SIG-M5 (cell line): ENCODE data around the gene SLC44A5.
"Not testable (repeated sequence)": the region's sequence is repeated elsewhere in the genome, so short reads cannot be mapped to it uniquely, and the experiment has no call there.

Source experiments
- DNase-seq: peaks from one replicate; lab custom pipeline; 2025; lab: John Stamatoyannopoulos, UW

Gene SLC44A5

DNA sequence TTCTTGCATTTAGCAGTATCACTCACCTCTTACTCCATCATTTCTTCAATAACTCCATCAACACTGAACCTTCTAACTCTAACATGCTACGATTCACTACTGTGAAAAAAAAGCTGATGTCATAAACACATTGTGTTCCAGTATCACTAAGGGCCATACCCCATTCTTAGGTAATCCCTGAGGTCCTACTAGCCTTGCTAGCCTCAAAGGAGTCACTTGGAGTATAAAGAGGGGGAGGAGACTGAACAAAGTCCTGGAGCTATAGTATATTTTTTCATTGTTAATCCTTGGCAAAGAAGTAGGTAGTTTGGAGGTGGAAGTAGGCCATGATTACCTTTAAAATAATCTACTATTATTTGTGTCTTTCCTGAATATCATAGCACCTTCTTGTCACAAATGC lies at the start of gene SLC44A5:
TSS of gene SLC44A5 (minus strand) at position 101 of the 400 bp plus-strand sequence. CDS start 69,667 bp downstream, outside the sequence.
- no peak for DNase-seq

DNA sequence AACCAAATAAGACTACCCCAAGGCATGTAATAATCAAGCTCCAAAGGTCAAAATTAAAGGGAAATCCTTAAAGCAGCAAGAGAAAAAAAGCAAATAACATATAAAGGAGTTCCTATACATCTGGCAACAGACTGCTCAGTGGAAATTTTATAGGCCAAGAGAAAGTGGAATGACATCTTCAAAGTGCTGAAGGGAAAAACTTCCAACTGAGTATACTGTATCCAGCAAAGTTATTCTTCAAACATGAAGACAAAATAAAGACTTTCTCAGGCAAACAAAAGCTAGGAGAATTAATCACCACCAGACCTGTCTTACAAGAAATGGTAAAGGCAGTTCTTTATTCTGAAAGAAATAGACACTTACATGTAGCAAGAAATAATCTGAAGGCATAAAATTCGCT lies 45.0 kb upstream of the SLC44A5 start:
- DNase-seq, result no peak

DNA sequence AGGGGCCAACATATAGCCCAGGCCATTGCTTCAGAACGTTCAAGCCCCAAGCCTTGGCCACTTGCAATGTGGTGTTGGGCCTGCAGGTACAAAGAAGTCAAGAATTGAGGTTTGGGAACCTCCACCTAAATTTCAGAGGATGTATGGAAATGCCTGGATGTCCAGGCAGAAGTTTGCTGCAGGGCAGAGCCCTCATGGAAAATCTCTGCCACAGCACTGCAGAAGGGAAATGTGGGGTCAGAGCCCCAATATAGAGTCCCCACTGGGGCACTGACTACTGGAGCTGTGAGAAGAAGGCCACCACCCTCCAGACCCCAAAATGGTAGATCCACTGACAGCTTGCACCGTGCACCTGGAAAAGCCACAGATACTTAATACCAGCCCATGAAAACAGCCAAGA lies 36.3 kb upstream of the SLC44A5 start:
- DNase-seq, result not testable (repeated sequence)

DNA sequence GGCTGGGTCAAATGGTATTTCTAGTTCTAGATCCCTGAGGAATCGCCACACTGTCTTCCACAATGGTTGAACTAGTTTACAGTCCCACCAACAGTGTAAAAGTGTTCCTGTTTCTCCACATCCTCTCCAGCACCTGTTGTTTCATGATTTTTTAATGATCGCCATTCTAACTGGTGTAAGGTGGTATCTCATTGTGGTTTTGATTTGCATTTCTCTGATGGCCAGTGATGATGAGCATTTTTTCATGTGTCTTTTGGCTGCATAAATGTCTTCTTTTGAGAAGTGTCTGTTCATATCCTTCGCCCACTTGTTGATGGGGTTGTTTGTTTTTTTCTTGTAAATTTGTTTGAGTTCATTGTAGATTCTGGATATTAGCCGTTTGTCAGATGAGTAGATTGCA lies 34.2 kb upstream of the SLC44A5 start:
- DNase-seq, result not testable (repeated sequence)

DNA sequence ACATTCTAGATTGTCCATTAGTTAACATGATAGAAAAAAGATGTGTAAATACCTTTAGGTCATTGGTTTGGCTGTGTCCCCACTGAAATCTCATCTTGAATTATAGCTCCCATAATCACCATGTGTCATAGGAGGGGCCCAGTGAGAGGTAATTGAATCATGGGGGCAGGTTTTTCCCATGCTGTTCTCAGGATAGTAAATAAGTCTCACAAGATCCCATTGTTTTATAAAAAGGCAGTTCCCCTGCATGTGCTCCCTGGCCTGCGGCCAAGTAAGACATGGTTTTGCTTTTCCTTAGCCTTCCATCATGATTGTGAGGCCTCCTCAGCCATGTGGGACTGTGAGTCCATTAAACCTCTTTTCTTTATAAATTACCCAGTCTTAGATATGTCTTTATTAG lies 32.5 kb upstream of the SLC44A5 start:
- DNase-seq, result no peak

DNA sequence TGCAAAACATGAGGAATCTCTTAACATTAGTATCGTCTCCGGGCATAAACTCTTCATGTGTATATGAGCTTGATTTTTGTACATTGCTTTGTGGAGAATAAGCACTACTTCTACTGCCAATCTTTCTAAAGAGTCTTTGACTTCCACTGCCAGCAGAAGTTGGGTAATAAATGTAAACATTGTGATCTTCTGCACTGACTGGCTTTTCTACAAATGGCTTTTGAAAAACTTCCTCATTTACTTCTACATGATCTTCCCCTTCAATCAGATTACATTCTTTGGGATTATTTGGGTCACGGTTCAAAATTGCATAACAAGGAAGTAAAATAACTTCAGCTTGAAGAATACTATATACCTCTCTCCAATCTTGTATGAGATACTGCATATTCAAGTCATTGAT lies 30.4 kb upstream of the SLC44A5 start:
- no peak for DNase-seq

DNA sequence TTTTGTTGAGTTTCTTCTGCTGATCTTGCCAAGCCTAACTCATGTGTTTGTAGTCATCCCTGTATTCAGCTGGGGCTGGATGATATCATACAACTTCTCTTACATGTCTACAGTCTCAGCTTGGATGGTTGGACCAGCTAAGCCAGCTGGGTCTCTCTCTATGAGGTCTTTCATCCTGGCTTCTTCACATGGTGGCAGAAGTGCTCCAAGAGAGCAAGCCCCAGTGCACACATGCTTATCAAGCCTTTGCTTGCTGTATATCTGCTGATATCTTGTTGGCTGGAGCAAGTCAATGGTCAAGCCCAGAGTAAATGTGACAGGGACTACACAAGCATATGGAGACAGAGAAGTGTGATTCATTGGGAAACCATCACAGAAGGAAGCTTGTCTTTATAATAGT lies 29.2 kb upstream of the SLC44A5 start:
- DNase-seq, result no peak

DNA sequence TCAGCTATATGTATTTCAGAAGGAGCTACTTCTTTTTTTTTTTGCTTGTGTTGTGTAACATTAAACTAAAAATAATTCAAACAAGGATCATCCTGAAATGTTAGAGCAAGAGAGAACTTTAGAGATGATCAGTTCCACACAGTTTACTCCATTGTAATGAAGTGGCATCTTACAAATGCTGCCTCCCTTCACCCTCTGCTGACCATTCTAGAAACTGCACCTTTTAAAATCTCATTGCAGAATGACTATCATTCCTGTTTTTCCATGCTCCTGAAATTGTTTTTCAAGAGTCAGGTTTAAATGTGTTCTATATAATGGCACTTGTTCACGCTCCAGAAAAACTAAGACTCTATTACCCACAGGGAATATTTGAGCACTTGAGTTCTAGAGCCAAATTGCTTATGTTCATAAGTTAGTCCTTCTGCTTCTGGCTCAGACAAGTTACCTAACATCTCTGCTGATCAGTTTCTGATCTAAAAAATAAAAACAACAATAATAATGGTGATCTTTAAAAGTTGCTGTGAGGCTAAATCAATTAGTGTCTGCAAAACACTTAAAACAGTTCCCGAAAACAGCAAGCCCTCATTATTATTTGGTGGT lies 21.5 kb upstream of the SLC44A5 start:
- DNase-seq, result no peak

DNA sequence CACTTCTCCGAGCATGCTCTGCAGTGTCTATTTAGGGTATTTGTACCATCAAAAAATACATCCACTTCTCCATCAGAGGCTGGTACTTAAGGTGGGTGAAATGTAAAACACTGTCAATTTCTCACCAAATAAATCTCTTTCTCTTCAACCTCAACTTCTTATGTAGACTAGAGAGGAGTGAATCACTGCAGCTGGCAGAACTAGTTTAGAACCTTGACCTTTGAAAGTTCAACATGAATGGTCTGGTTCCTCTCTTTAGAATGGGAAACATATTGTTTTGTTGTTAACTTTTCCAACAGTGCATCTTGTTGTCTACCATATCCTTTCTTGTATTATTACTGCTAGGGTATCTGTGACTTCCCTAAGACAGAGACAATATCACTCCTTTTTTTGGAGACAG lies 20.1 kb upstream of the SLC44A5 start:
- no peak for DNase-seq

DNA sequence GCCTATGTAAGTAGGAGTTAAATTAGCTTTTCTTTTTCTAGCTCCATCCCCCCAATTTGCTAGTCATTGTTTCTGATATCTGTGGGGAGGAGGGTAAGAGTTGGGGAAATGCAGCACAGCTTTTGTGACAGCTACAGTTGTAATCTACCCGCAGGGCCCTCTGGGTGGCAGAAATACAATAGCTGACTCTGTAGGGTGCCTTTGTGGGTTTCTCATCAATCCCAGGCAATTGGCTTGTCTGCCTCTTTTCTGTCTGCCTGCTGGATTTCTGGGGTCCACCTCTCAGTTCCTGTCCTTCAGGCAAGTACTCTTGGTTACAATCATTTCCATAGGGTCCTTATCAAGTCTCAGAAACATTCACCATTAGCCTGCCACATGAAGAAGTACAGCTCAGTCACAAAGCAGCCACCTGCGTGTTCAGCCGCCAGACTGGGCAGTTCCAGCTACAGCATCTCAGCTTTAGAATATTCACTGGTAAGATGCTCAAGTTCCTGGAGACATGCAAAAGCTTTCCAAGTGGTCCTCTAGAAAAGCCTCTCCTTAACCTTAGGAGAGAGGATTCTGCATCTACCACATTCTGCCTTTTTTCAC lies 19.2 kb upstream of the SLC44A5 start:
- DNase-seq, result no peak

DNA sequence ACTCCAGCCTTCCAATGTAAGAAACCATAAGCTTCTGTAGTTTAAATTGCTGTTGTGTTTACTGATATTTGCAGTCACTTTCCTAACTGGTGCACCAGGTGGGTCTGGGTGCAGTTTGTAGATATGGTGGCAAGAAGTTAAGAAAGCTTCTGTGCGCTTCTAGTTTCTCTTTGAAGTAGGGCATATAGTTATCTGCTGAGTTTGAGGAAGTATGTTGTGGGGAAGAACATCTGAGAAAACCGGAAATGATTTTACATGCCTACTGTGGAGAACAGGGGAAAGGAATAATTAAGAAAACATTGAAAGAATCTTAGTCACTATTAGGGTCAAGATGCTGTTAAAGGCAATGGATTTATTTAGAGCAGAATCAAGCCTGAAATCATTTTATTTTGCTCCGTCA lies 14.9 kb upstream of the SLC44A5 start:
- no peak for DNase-seq

DNA sequence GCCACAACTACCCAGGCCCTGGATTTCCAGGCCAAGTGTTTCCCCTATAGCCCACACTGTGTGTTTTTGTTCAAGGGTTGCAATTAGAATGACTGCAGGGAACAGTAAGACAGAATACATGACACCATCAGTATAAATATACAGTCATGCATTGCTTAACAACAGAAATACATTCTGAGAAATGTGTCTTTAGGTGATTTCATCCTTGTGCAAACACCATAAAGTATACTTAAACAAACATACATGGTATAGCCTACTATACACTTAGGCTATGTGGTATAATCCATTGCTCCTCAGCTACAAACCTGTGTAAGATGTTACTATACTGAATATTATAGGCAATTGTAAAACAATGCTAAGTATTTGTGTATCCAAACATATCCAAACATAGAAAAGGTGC lies 7.5 kb upstream of the SLC44A5 start:
- no peak for DNase-seq

DNA sequence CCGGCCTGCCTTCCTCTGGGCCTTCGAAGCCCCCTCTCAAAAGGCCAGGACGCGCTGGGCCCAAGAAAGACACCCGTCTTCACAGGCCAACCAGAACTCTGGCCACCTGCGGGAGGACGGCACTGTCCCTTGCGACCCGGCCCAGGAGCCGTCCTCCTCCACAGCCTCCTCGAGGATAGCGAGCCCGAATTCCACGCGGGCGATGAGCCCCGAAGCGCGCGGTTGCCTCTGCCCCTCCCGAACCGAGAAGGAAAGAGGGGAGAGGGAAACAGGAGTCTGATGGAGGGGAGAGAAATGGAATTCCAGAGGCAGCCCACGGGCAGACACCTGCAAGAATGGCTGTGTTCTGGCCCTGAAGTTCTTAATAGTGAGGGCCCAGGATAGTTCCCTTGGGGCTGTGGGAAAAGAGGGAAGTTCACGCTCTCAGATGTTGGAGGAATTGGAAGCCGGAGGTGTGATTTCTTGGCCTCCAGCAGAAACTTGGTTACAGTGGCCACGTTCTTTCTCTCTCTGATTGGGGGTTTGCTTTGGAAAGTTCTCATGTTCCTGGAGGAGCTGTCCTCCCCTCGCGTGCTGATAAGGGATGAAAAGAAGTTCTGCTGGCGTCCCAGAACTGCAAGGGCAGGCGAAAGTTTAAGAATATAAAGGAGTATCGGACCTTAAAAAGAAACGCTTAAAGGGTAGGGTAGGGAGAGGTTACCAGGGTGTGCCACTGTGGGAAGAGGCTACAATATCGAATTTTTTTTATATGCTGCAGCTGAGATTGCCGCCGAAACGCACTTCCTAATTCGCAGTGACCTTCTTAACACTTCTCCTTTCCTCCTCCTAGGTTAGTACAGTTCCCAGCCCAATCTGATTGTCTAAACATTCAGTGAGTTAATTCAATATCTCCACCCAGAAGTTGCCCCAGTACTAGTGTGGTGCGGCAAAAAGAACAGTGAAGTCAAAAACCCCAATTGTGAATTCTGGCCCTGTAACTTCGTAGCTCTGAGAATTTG lies 5.8 kb upstream of the SLC44A5 start:
- DNase-seq, result no peak

DNA sequence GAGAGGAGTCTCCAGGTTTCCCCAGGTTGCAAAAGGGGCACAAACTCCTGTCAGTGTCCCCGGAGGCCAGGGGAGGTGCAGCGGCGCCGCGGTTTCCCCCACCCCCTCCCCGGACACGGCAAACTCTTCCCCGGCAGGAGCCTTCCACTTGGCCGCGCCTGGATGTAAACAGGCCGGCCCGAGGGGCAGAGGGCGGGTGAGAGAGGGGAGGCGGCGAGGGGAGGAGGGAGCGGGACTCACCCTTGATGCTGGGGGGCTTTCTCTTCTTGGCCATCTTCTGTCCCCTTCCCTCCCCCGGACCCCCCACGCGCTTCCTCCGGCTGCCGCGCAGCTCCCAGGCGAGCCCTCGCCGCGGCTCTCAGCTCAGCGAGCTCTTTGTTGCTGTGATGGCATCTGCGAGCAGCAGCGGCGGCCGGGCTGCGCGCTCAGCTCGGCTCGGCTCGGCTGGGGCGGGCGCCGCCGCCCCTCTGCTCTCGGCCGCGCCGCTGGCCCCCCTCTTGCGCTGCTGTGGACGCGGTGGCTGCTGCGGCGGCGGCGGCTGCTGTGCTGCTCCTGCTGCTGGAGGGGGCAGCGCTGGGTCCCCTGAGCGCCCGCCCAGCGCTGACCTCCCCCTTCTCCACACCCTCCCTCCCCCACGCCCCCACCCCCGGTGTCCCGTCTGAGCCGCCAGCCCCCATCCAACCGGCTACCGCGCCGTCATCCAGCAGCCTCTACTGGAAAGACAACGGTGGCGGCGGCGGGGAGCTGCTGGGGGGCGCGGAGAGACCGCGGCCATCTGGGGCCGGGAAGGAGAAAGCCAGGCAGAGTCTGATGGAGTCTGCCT lies 4.9 kb upstream of the SLC44A5 start:
- no peak for DNase-seq

DNA sequence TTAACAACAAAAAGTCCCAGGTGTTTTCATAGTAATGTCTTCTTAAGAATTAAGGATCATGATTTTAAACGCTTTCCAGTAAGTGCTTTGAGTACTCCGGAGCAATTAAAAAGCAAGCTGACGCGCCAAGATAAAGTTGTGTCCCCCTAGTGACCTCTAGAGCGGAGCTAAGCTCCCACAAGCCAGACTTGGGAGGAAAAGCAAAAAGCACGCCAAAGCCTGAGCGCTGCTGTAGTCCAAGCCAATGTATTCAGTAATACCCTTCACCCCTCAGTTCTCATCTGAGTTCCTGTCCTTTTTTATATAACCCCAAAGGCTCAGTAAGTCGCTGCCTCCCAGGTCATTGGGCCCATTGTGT lies 3.5 kb upstream of the SLC44A5 start:
- no peak for DNase-seq

DNA sequence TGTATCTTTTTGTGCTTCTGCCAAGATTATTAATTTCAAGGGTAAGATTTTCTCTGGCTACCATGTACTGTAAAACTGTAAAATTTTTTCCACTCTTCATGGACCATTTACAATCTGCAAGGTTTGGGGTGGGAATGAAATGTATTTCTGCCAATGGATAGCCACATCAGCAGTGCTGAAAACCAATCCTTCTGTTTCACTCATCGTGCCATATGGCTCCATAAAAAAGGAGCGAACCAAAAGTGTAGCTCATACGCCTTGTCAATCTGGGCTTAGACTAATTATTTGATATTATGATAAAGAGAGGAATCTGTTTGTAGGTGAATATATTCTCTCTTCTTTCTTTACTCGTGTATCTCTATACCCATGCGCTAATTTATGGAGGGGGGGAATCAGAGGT lies 3.0 kb upstream of the SLC44A5 start:
- no peak for DNase-seq

DNA sequence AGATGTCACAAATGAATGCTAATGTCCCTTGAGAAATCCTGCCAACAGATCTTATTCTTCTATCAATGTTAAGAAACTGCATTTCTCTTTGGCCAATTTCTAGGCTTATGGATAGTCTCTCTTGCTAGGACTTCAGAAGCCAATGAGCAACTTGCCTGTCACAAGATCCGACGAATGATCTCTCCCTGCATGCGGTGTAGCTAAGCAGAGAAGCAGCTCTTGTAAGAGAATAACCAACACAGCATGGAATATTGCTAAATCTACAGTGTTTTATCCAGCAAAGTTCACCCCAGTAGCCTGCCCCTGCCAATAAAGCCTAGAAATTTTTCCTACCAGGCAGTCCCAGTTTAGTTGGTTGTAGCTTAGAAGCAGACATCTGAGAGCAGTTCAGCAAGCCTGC lies 2.1 kb upstream of the SLC44A5 start:
- no peak for DNase-seq

DNA sequence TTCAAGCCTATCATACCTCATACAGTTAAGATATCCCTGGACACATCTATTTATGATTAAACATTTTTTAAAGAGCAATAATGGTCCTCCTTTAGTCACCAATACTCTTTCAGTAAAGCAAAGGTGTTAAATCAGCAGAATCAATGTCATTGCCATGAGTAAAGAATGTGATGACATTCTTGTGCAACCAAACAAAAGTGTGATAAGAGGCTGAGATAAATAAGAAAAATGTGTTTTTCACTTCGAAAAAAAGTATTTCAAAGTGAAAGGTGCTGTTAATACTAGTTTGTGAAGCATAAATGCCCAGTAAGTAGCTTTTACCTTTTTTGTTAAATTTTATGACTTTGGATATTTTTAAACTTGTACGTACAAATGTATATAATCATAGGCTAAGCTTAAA lies 8.4 kb downstream of the SLC44A5 start:
- DNase-seq, result no peak

DNA sequence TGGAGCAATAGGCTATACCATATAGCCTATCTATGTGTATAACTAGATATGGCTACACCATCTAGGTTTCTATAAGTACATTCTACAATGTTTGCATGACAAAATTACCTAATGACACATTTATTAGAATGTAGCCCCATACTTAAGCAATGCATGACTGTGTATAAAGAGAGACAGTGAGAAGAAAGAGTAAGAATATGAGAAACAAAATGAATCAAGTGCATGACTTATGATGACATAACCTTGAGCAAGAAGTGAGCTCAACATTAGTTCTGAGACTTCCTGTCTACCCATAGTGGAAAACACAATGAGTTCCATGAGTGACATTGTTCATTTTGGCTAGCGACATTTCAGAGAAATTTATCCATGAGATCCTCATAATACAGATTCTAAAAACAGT lies 10.1 kb downstream of the SLC44A5 start:
- DNase-seq, result no peak

DNA sequence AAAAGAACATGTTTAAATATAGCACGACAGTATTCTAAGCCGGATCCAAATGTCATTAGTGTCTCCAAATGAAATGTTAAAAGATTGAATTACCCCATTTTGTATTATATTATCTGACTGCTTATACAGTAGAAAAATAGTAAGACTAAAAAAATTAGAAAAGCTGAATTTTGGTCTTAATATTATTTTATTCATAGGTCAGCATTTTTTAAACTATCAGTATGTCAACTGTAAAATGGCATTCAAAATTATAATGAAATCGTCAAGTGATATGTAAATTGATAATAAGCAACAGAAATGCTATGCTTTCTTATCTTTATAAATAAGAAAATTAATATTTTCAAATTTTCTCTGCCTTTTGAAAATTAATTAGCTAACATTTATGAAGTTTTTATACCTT lies 16.6 kb downstream of the SLC44A5 start:
- no peak for DNase-seq

DNA sequence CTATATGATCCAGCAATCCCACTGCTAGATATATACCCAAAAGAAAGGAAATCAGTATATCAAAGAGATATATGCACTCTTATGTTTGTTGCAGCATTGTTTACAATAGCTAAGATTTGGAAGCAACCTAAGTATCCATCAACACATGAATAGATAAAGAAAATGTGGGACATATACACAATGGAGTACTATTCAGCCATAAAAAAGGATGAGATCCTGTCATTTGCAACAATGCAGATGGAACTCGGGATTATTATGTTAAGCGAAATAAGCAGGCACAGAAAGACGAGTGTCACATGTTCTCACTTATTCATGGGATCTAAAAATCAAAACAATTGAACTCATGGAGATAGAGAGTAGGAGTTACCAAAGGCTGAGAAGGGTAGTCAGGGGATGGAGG lies 17.5 kb downstream of the SLC44A5 start:
- DNase-seq, result not testable (repeated sequence)

DNA sequence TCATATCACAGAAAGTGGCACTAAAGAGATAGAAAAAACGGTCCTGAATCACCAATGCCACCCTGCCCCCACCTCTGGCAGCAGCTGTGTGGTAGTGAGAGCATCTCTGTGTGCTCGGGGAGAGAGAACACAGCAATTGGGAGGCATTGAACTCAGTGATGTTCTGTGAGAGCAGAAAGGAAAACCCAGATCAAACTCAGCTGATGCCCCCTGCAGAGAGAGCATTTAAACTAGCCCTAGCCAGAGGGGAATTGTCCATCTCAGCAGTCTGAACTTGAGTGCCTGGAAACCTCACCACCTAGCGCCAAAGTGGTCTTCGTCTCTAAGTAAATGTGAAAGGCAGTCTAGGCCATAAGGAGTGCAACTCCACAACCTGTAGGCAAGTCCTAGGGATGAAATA lies 21.3 kb downstream of the SLC44A5 start:
- DNase-seq, result no peak
